Measurements from ENCODE around the gene CNTNAP2. TPM values are rescaled to one million over a fixed set of nuclear protein-coding genes. Genes with fewer than 3 reads are reported as not detected.

Gene CNTNAP2
- total RNA-seq, 1 experiment from 2014 or later = 64.5 TPM

DNA sequence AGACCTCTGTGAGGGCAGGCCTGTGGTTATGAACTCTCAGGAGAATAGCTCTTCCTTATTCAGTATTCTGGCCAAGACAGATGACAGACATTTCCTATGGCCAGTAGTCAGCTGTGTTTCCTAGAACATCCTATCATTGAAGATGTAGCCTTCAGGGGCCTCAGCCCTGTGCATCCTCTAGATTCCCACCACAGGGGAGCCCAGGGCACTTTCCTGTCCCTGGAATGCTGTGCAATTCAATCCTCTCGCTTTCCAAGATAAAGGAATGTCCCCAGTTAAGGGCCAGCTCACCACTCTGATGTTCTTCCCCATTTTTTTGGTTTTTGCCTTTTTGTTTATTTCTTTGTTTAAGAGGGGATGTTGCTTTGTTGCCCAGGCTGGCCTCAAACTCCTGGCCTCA, 1895.2 kb downstream of the CNTNAP2 start:
- Histone ChIP-seq H3K27me3 (ENCODE audit: insufficient read depth, low read length) (no peaks in the 10 kb centered on the region; the same call in 1 of the 2 replicates), H4K91ac (ENCODE audit: insufficient read length, low read depth, low read length) (no peak overlapping the region), H3K4ac (ENCODE audit: low read depth, low read length) (no peak overlapping the region), H3T11ph (ENCODE audit: low read length) (no peak overlapping the region), H2BK5ac (ENCODE audit: insufficient read length, low read length) (no peak overlapping the region), H2BK15ac (ENCODE audit: low read depth, low read length) (no peak overlapping the region), H3K4me1 (ENCODE audit: insufficient read depth, low read length) (no peaks in the 10 kb centered on the region; the same call in 1 of the 2 replicates), H2AK5ac (ENCODE audit: insufficient read length, low read length) (no peak overlapping the region), H3K9ac (ENCODE audit: extremely low read depth, insufficient read length, low read length) (no peak overlapping the region), H3K79me1 (ENCODE audit: insufficient read depth, low read depth, low read length, poor library complexity, severe bottlenecking) (no peaks in the 10 kb centered on the region), H3K9me3 (ENCODE audit: control insufficient read depth, low read depth, low read length) (no peaks in the 10 kb centered on the region), H2AFZ (ENCODE audit: low read length) (no peak overlapping the region), H4K8ac (replicated peaks; ENCODE audit: insufficient read length, low read depth, low read length) (no peak overlapping the region), H3K27ac (ENCODE audit: insufficient read length, low read depth, low read length) (no peak overlapping the region), H3K56ac (ENCODE audit: insufficient read length, low read depth, low read length) (no peak overlapping the region), H2BK12ac (ENCODE audit: insufficient read length, low read depth, low read length) (no peak overlapping the region), H3K23me2 (ENCODE audit: insufficient read length, low read depth, low read length, poor library complexity, severe bottlenecking) (no peaks in the 10 kb centered on the region), H3K14ac (ENCODE audit: insufficient read depth, low read length) (no peak overlapping the region), H2BK120ac (ENCODE audit: low read depth, low read length, poor library complexity, severe bottlenecking) (no peak overlapping the region), H4K20me1 (ENCODE audit: control insufficient read depth, insufficient read depth, insufficient read length) (no peaks in the 10 kb centered on the region), H2BK20ac (ENCODE audit: low read depth, low read length, poor library complexity, severe bottlenecking) (no peak overlapping the region), H3K79me2 (ENCODE audit: insufficient read depth, low read length) (no peaks in the 10 kb centered on the region), H4K5ac (ENCODE audit: insufficient read length, low read depth, low read length) (no peak overlapping the region), H3K23ac (ENCODE audit: insufficient read length, low read depth, low read length) (no peak overlapping the region), H3K4me2 (ENCODE audit: insufficient read depth, insufficient read length, low read length) (no peak overlapping the region), H3K18ac (ENCODE audit: insufficient read length, low read depth, low read length) (no peak overlapping the region)
- Mint-ChIP-seq H3K27ac (0 out of 7 replicates have a peak overlapping the region, but pooled peaks of 1 of the 3 experiments have one; percentile 3), H3K9me3 (no peaks in the 10 kb centered on the region), H3K4me3 (no peak overlapping the region), H3K4me1 (peaks cover 7 to 20% of the 10 kb centered on the region in 2 experiments), H3K27me3 (ENCODE audit: low read depth) (peaks cover 17% of the 10 kb centered on the region), H3K36me3 (ENCODE audit: insufficient read depth in 1 of 3, low read depth in 3 of 3) (no peaks in the 10 kb centered on the region; a peak in 1 of 7 replicates)
- DNase-seq = peak; percentile 37
- TF ChIP-seq, protein P1, sequence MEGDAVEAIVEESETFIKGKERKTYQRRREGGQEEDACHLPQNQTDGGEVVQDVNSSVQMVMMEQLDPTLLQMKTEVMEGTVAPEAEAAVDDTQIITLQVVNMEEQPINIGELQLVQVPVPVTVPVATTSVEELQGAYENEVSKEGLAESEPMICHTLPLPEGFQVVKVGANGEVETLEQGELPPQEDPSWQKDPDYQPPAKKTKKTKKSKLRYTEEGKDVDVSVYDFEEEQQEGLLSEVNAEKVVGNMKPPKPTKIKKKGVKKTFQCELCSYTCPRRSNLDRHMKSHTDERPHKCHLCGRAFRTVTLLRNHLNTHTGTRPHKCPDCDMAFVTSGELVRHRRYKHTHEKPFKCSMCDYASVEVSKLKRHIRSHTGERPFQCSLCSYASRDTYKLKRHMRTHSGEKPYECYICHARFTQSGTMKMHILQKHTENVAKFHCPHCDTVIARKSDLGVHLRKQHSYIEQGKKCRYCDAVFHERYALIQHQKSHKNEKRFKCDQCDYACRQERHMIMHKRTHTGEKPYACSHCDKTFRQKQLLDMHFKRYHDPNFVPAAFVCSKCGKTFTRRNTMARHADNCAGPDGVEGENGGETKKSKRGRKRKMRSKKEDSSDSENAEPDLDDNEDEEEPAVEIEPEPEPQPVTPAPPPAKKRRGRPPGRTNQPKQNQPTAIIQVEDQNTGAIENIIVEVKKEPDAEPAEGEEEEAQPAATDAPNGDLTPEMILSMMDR (conservative IDR thresholded peaks at IDR 0.05) = no peak
- WGBS (ENCODE audit: extremely low coverage, insufficient read length, low lambda C conversion rate) = no CpG with 5 or more reads among the region's 1 CpG
